ENCODE data around the gene NXPH4.

NXPH4 gene

DNA sequence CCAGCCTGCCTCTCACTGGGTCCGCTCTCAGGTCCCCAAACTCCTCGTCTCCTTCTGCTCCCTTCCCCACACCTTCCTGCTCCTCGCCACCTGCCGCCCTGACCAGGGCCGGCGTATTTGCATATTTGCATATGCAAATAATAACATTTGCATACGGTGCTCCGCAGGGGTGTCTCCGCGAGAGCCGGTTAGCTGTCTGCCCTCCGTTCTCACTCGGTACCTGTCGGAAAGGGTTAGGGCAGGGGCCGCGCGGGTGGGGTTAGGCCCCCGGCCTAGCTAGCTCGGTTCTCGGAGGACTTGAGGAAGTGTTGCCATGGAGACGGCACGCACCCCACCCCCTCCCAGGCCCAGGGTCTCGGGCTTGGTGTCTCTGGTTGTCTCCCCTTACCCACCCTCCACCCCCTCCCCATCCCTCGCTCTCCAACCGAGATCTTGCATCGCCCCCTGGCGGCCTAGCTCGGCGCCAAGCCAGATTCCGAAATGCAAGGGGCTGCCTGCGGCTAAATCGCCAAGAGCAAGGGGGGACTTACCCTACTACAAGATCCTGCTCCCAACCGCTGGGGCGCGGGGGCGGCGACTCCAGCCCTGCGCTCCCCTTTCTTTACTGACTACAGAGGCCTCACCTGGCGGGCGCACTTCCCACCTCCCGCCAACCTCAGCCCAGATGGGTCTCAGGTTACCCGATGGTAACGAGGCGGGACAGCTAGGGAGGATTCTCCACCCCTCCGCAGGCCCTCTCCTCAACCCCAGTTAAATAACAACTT lies 26.3 kb downstream of the NXPH4 start:
- peak in 1 of 2 experiments; percentile 67 for DNase-seq (ENCODE audit: low read depth in 2 of 2)

DNA sequence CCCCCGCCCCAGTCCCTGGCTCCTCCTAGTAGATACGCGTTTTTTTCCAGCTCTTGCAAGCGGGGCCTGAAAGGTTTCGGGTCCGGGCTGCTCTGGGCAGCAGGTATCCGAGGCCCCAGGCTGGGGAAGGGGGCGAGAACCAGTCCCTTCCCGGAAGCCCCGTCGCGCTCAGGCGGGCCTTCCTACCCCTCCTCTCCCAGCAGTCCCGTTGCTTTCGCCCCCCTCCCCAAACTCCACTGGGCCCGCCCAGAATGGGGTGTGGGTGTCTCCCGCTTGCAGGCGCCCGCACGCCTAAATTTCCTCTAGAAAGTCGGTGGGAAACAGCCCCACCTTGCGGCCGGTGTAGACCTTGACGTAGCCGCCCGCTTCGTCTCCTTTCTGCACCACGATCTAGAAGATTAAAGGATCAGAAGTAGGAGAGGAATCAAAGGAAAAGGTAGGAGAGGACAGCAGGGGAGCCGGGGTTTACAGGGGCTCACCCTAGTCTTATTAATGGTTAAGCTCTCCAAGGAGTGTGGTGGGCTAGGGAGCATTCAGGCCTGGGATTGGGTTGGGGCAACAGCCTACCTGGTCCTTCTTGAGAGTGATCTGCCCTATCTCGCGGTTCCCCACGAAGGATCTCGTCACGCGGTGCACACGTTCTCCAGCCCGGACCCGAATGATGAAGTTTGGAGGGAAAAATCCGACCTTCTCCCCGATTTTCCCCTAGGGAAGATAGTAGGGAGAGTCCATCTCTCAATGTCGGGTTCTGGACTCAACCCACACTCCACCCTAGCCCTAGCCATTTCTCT lies 27.1 kb downstream of the NXPH4 start:
- peak; percentile 64 to 87 for DNase-seq (ENCODE audit: low read depth in 2 of 2)

DNA sequence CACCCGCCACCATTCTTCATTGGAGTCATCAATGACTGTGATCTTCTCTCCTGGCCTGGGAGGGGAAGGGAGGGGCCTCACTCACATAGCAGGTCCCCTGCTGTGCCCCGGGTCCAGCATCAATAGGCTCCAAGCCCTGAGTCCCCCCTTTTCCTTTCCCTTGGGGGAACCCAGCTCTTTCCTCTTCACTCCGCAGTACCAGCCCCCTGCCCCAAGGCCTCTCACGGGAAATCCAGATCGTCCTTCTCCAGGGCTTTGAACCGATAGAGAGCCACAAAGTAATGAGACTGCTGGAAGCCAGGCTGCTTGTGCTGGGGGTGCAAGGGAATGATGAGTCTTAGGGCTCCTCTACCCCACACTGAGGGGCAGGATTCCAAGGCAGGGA lies 27.7 kb downstream of the NXPH4 start:
- DNase-seq (ENCODE audit: low read depth in 2 of 2): no peak

DNA sequence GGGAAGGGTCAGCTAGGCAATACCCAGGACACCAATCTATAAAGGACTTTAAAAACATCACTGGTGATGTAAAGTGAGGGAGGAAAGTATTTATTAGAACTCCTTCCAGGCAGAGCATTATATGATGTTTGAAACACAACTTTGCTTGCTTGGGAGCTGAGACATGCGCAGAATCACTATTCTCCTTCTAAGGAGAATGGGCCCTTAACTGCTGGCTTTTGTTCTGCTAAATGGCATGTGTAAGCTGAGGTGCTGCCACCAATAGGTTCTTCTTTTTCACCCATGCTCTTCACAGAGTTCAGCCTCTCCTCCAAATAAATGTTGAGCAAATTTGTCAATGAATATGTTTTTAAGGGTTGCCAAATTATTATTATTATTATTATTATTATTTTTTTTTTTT lies 30.4 kb downstream of the NXPH4 start:
- DNase-seq (ENCODE audit: low read depth in 2 of 2): no peak

DNA sequence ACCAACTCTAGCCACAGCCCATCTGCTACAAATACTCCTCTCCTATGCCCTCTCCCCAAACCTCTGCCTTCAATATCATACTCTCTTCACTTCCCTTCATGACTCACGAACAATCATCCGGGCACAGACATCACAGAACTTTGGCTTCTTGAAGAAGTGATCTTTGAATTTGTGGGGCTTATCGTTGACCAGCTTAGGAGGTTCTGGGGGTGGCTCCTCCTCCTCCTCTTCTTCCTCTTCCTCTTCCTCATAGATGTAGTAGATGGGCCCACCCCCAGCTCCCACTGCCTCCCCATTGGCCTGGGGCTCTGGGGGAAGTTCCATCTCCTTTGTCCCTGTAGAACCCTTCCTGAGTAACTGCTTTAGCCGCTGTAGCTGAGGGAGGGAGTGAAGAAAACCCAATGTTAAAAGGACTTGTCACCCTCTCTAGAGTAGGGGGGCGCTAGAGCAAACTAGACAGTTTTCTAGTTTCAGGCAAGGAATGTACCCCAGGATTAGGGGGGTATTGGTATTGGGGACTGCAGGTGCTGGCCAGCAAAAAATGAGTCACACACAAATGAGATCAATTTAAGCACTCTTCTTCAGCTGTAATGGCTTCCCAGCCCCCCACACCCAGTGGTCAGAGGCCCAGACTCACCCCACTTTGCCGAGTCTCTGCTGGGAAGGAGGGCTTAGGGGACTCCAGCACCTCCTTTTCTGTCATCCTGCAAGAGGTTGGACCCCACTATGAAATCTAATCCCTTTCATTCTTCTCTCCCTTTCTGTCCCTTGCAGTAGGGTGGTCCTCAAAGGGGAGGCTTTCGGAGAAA lies 32.5 kb downstream of the NXPH4 start:
- no peak for DNase-seq (ENCODE audit: low read depth in 2 of 2)

DNA sequence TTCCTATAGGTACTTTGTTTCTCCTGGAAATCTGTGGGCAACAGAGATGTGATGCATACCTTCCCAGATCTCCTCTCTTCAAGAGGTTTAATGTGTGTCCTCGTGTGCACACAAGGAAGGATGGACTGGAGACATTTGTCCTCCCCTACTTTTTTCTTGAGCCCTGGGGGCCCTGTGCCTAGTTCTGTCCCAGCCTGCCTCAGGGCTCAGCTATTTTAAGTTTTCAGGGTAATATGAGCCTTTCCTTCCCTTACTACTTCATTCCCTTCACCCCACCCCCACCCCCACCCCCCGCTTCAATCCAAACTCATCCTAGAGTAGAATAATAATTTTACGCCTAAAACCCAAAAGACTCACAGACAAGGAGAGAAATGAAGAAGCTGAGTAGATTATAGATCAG lies 33.9 kb downstream of the NXPH4 start:
- no peak for DNase-seq (ENCODE audit: low read depth in 2 of 2)

DNA sequence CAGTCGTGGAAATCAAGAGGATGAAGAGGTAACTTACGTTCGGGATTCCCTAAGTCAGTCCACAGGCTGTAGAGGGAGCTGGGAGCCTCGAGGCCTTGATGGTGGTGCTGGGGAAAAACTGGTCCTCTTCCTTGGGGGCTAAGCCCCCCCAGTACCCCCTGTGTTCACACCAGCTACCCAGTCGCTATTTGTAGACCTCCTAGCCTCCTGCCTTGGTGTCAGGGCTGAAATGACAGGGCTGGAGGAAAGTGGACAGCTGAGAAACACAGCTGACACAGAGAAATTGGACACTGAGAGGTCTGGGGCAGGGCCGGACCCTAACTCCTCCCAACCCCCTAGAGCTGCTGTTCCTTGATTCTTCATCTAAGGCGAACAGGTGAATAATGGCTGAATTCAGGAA lies 34.4 kb downstream of the NXPH4 start, which contains the start of gene STAC3:
STAC3 (minus strand) TSS at position 232 of the 400 bp plus-strand sequence. CDS start 1,551 bp downstream, outside the sequence.
- DNase-seq (ENCODE audit: low read depth in 2 of 2): no peak

DNA sequence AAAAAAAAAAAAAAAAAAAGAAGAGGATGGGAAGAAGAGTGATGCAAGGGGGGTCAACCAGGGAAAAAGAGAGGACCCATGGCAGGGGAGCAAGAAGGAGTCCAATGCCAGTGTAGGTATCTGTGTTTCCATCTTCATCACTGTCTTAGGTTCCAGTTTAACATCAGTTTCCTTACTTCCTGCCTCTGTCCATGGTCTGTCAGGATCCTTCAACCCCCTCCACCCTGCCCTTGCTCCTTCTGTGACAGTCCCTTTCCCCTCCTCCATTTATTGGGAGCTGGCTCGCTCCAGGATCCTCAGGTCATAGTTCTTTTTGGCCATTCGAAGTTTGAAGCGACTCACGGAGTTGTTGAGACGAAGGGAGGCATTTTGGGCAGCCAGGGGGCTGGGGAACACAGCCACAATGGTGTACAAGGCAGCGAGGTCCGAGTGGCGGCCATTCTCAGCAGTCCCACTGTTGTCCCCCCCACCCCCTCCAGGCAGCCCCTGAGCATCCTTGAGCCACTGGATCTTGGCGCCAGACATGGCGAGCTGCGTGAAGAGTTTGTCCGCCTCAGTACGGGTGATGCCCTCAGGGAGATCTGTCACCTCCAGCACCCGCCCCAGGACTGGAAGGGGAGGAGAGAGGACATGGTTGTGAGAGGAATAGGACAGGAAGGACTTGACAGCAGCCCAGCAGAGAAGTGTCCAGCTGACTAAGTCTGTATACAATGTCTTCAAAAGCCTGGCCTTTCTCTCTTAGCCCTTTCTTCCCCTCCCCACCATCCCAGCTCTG lies 38.1 kb downstream of the NXPH4 start:
- DNase-seq (ENCODE audit: low read depth in 2 of 2): no peak

DNA sequence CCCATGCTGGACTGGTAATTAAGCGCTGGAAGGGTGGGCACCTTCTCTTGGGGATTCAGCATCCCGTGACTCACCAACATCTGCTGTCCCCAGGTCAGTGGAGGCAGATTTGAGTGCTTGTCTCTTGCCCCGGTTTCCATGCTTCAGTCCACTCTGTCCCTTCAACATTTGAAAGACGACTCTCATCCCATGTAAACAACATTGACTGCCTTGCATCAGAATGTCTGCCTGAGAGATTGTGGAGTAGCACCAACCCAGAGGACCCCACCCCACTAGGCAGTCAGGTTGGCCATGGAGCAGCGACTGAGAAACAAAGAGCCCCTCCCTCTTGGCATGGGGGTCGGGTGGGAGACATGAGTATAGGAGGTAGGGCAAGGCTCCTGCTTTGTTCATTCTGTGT lies 39.3 kb downstream of the NXPH4 start:
- DNase-seq (ENCODE audit: low read depth in 2 of 2): no peak

DNA sequence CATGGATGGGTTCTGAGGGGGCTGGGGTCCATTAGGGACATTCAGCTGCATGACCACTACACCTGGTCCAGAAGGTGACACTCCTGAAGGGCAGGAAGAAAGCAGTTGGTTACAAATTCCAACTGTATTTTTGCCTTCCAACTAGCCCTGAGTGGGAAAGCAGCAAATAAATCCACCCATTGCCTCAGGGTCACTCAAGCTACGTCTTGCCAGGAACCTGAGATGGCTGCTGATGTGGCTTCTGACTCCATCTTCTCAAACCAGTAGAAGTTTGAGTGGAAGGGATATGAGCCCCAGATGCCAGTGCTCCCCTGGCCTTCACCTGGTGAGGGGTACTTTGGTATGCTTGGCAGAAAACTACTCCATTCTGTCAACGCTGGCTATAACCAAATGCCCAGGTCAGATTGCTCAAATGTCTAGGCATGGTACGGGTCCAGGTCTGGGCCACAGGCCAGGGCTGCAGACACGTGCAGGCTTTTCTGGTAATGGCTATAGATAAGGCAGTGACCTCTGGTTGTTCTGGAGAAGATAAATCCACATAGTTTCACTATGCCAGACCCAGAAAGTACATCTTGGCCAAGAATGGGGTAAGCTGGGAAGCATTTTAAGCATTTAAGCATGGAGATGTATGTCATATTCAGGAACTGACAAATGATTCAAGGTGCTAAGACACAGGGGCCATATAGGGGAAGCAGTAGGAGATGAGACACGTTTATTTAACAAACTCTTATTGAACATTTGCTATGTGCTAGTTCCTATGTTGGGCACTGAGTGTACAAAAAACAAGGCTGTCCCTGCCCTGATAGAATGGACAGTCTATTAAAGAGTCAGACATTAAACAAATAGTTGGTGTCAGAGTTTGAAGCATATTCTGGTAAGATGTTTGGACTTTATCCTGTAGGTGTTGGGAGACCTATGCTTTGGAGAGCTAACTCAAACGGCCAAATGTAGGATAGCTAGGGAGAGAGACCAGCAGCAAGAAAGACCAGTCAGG lies 42.7 kb downstream of the NXPH4 start:
- DNase-seq (ENCODE audit: low read depth in 2 of 2): no peak

DNA sequence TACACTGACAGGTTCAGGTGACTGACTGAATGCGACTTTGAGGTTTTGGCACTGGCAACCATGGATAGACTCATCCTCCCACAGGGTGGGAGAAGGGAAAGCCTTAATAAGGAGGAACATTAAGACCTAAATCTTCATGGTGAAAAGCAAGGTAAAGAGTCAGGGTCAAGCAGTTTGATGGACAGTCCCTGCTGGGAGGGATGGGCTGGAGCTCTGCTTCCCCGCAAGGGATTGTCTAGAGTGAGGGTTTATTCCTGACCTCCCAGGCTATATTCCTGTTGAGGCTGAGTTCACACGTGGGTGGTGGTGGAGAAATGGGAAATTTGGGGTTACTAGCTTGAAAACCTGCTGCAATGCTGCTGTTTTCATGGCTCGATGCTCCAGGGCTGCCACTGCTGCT lies 43.8 kb downstream of the NXPH4 start:
- no peak for DNase-seq (ENCODE audit: low read depth in 2 of 2)

DNA sequence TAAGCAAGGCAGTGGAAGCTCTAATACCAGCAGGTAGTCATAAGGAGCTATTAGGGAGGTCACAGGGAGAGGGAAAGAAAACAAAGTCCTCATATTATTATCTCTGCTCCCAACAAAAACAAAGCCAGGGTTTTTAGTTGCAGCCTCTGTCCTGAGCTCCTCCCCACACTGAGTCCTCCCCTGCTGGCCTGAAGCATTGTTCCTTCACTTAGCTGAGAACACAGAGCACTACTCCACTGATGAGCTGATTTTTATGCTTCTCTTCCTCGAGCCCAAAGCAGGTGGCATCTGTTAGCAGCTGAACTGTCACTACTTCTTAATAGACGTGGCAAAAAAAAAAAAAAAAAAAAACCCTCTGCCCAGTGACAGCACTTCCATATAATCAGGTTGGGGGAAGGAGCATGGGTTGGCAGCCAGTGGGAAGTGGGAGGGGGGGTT lies 44.9 kb downstream of the NXPH4 start:
- DNase-seq (ENCODE audit: low read depth in 2 of 2): no peak

DNA sequence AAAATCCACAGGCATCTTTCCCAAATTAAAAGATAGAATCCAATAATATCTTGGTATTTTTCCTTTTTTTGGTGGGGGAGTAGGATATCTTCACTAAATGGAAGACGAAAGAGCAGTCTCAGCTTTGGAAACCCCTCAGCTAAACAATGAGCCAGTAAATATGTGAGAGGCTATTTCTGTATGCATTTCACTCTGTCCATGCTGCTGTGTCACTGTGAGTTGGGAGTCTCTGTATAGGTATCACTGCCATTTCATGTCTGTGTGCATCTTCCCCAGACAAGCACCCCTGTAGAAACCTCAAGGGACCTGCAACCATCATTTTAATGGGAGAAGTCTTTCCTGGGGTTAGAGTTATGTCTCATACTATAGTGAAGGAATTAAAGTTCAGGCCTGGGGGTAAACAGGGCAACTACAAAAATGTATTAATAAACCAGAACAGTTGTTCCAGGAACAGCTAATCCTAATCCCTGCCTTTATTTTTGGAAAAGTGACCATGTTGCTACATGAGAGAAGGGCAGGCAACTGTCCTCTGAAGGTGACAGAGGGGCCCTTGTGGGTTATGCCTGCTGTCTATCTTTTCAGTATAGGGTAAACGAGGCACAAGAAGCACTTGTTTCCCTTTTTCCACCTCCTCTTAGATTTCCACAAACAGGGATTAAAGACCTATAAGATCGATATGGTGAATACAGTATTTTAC lies 45.7 kb downstream of the NXPH4 start:
- DNase-seq (ENCODE audit: low read depth in 2 of 2): no peak

DNA sequence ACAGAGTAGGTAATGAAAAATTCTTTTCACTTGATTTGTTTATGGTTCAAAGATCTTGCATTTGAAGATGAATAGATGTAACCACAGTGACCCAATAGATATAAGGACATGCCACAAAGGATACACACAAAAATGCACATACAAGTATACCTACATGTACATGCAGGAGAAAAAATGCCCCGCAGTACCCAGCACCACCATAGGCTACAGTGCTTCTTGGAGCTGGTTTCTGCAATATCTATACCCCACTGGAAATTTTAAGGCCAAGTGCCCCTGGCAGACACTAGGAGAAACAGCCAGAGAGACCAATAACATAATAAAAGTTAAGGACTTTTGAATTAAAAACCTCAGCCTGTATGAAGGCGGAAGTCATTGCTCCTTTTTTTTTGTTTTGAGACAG lies 46.5 kb downstream of the NXPH4 start:
- DNase-seq (ENCODE audit: low read depth in 2 of 2): no peak

DNA sequence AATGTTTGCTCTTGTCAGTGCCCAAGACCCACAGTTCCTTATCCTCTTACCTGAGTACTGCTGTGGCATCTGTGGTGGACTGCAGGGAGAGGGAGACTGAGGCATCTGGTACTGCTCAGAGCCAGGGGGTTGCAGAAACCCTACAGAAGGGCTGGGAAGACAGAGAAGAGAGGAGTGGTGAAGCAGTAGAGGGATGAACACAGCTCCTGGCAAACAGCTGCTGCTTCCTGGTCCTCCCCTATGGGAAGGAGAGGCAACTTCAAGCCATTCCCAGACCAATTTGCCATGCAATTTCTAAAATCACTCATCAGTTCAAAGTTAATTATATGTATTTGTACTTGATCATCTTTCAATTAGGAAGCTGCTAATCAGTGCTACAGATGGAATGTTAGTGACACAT lies 50.1 kb downstream of the NXPH4 start:
- DNase-seq (ENCODE audit: low read depth in 2 of 2): no peak

DNA sequence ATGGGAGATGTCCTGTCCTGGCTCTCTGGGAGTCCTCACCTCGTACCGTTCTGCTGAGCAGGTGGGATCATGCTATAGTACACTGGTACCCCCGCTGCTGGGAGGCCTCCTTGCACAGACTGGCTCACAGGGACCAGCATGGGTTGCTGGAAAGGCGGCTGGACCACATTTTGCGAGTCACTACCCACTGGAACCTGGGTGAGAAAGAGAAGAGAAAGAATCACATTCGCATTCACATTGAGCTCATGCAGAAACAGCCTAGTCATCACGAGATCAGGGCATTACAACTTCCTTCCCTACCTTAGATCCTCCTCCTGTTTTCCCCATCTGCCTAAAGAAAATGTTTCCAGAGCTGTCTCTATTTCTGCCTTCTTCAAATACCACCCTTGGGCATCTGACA lies 51.7 kb downstream of the NXPH4 start:
- DNase-seq (ENCODE audit: low read depth in 2 of 2): peak; percentile 11 to 14

DNA sequence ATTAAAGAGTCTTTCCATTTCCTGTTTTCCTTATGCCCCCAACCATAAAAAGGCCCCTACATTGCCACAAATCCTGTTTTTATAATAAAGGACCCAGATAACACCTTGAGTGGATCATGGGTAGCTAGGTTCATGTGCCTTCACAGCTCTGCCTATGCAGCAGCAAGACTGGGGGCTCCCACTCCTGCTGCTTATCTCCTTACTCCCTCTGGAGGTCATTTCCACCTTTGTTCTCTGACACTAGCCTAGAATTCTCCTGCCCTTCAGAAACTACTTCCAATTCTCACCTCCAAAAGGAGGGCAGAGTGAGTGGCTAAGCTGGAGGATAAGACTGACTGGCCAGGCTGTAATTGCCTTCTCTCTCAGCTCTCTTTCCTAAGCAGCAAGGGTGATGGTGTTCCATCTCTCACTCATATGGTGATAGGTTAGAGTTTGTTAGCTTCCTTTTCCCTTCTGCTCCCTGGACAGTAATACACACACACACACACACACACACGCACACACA lies 54.4 kb downstream of the NXPH4 start:
- DNase-seq (ENCODE audit: low read depth in 2 of 2): no peak

DNA sequence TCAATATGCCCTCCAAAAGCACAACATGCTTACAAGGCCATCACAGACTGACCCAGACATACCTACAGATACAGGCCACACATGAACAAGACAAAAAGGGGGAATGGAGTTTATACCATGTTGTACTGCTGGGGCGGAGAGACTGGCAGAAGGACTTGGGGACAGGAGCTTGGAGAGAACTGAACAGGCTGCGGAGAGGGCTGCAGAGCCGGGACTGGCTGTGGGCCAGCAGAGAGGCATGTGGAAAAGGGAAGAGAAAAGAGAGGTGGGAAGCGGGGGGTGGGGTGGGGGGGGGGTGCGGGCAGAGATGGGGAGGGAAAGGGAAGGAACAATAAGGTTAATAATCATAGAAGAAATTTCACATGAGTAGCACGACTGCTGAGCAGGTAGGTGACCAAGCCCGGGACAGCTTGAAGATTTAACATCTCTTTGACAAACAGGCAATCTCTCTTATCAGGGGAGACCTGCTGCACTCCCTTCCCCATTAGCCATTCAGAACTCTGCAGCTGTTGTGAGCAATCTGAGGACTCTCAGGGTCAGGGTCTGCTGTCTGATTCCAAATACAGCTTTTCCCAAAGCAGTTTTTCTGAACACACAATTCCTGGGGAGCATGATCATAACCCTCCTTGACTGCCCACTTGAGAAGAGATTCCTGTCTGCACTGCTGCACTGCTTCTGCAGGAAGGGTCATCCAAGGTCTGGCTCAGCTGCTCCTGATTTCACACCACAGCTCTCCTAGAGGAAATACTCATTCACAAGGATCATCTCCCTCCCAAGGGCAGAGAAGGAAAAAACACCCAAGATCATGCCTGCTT lies 56.0 kb downstream of the NXPH4 start:
- DNase-seq (ENCODE audit: low read depth in 2 of 2): no peak

DNA sequence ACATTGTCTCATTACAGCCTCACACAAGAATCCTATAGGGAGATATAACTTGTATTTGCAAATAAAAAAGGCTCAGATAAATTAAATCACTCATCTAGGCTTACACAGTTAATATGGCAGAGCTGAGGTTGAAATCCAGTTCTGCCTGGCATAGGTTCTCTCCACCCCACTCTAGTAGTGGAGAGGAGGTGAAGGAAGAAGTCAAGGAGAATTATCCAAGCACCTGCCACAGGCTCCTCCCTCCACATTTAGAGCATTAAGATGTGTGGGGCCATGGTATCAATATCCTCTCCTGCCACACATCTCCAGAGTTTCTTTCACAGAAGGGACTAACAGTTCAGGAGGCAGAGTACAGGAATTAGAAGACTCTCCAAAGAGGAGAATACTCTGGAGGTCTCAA lies 56.9 kb downstream of the NXPH4 start:
- no peak for DNase-seq (ENCODE audit: low read depth in 2 of 2)
